Neural cell (in vitro differentiated cells): ENCODE data around the gene CBLB. TPM values are rescaled to one million over a fixed set of nuclear protein-coding genes. Genes with fewer than 3 reads are reported as not detected.

Experiments
- H2AFZ ChIP-seq: fragments of 200-600, 300-800 bp; sonication (generic), shearing (Covaris generic); 2 replicates; pipeline ENCODE4 v1.6.0; 2014; ENCODE audit warnings: low read depth, mild to moderate bottlenecking, antibody characterized with exemption, low read length, moderate library complexity
- H3F3A ChIP-seq: fragments of 200-600 bp; shearing (Covaris generic); 2 replicates; pipeline ENCODE4 v1.6.1; 2016; ENCODE audit warnings: mild to moderate bottlenecking, moderate library complexity, mixed read lengths, antibody characterized with exemption, low read length; ENCODE audit not compliant: insufficient read depth, poor library complexity, severe bottlenecking
- H3K27ac ChIP-seq: fragments of 200-600, 300-800 bp; sonication (generic), shearing (Covaris generic); 2 replicates; pipeline ENCODE4 v1.5.1; 2014; ENCODE audit warnings: mild to moderate bottlenecking, low read length, moderate library complexity
- H3K27me3 ChIP-seq: fragments of 300-800, 200-600 bp; sonication (generic), shearing (Covaris generic); 2 replicates; pipeline ENCODE4 v1.6.0; 2014; ENCODE audit warnings: mild to moderate bottlenecking, low read depth, low read length, moderate library complexity; ENCODE audit not compliant: insufficient read depth
- H3K36me3 ChIP-seq: fragments of 300-800, 200-600 bp; sonication (generic), shearing (Covaris generic); 2 replicates; pipeline ENCODE4 v1.5.1; 2014; ENCODE audit warnings: mild to moderate bottlenecking, antibody characterized with exemption, low read length, moderate library complexity; ENCODE audit not compliant: insufficient read depth
- H3K4me2 ChIP-seq: fragments of 300-800, 200-600 bp; sonication (generic), shearing (Covaris generic); 2 replicates; pipeline ENCODE4 v1.6.0; 2014; ENCODE audit warnings: mild to moderate bottlenecking, low read length
- H3K4me3 ChIP-seq: fragments of 300-800, 200-600 bp; sonication (generic), shearing (Covaris generic); 2 replicates; pipeline ENCODE4 v1.5.1; 2014; ENCODE audit warnings: mild to moderate bottlenecking, low read length, moderate library complexity
- H3K79me2 ChIP-seq: fragments of 200-600 bp; shearing (Covaris generic); replicated peaks from 2 replicates; pipeline ENCODE4 v1.6.0; 2014; ENCODE audit warnings: mild to moderate bottlenecking, low read length, moderate library complexity; ENCODE audit not compliant: insufficient read depth
- H3K9ac ChIP-seq: fragments of 300-800, 200-600 bp; sonication (generic), shearing (Covaris generic); 2 replicates; pipeline ENCODE4 v1.6.1; 2016; ENCODE audit warnings: mild to moderate bottlenecking, low read length, mixed read lengths
- H3K9me2 ChIP-seq: fragments of 200-600 bp; shearing (Covaris generic); 2 replicates; pipeline ENCODE4 v1.6.1; 2016; ENCODE audit warnings: mild to moderate bottlenecking, low read length, mixed read lengths; ENCODE audit not compliant: insufficient read depth
- H3K9me3 ChIP-seq: fragments of 200-600, 300-800 bp; sonication (generic), shearing (Covaris generic); 2 replicates; pipeline ENCODE4 v1.6.1; 2016; ENCODE audit warnings: mild to moderate bottlenecking, mixed run types, low read length, moderate library complexity, mixed read lengths
- H4K20me1 ChIP-seq: fragments of 200-600 bp; shearing (Covaris generic); 2 replicates; pipeline ENCODE4 v1.6.1; 2016; ENCODE audit warnings: mild to moderate bottlenecking, mixed run types; ENCODE audit not compliant: insufficient read depth
- EP300 ChIP-seq: fragments of 450-650 bp; conservative IDR thresholded peaks from 2 replicates; pipeline ENCODE4 v1.6.1; 2014; ENCODE audit warnings: antibody characterized with exemption, mild to moderate bottlenecking, moderate library complexity; ENCODE audit not compliant: poor library complexity, severe bottlenecking
- EZH2 ChIP-seq: fragments of 200-600, 300-800 bp; shearing (Covaris generic), sonication (generic); IDR thresholded peaks from 2 replicates; pipeline ENCODE4 v1.6.1; 2014; ENCODE audit warnings: antibody characterized with exemption, low read length, borderline replicate concordance, mild to moderate bottlenecking; ENCODE audit not compliant: insufficient read depth, poor library complexity, severe bottlenecking
- MXI1 ChIP-seq: fragments of 450-650 bp; conservative IDR thresholded peaks from 2 replicates; pipeline ENCODE4 v1.6.1; 2014; ENCODE audit warnings: antibody characterized with exemption, mild to moderate bottlenecking; ENCODE audit not compliant: poor library complexity, severe bottlenecking
- POLR2AphosphoS5 ChIP-seq: IDR thresholded peaks from 2 replicates; pipeline ENCODE4 v1.6.1; 2012
- RAD21 ChIP-seq: fragments of 450-650 bp; conservative IDR thresholded peaks from 2 replicates; pipeline ENCODE4 v1.6.1; 2014; ENCODE audit warnings: antibody characterized with exemption, mild to moderate bottlenecking, moderate library complexity
- SMC3 ChIP-seq: fragments of 450-650 bp; conservative IDR thresholded peaks from 2 replicates; pipeline ENCODE4 v1.6.1; 2014; ENCODE audit warnings: antibody characterized with exemption, mild to moderate bottlenecking, moderate library complexity; ENCODE audit not compliant: poor library complexity
- TAF1 ChIP-seq: IDR thresholded peaks from 2 replicates; pipeline ENCODE4 v1.6.1; 2012; ENCODE audit warnings: low read depth
- polyA plus RNA-seq: library from polyadenylated mRNA; depleted of rRNA; stranded (reverse); fragments of >200 nt; gene quantifications from 2 replicates; pipeline ENCODE4 v1.2.3, GENCODE V29; 2014
- TF ChIP-seq, protein P1 (sequence below): IDR thresholded peaks from 2 replicates; pipeline ENCODE4 v1.6.1; 2012; ENCODE audit warnings: borderline replicate concordance
- TF ChIP-seq, protein P2 (sequence below): fragments of 450-650 bp; IDR thresholded peaks from 2 replicates; pipeline ENCODE4 v1.5.1; 2014; ENCODE audit warnings: antibody characterized with exemption, mild to moderate bottlenecking, moderate library complexity; ENCODE audit not compliant: poor library complexity, severe bottlenecking

CBLB gene
- polyA plus RNA-seq, 1 donor from 2014 or later: 36.4 TPM

DNA sequence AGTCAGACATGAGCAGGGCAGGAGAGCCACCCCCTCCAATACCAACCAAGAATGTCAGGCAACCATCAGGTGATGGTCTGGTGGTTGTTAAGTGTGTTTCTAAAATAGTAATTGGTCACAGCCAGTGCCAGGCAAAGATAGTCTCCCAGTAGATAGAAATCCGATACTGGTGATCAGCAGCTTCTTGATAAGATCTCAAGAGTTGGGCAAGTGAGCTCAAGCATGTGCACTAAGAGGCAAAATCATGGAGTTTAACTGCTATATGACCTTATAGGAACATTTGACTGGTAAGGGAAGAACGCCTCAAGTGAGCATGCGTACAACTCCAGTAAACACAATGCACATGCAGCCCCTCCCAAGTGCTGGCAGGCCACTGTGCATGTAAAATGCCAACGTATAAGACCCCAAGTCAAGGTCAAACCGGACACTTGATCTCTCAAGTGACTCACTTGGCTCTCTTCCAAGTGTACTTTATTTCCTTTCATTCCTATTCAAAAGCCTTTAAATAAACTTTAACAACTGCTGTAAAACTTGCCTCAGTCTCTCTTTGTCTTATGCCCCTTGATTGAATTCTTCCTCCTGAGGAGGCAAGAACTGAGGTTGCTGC is 36.0 kb upstream of the CBLB start:
- no peaks in the 10 kb centered on the region for H3F3A ChIP-seq
- no peaks in the 10 kb centered on the region for H3K9me2 ChIP-seq
- no peak overlapping the region for H3K9ac ChIP-seq
- H3K4me2 ChIP-seq: no peak overlapping the region
- TF ChIP-seq POLR2AphosphoS5 (no peak), TAF1 (no peak), SMC3 (no peak), EP300 (no peak), MXI1 (no peak), EZH2 (no peak), RAD21 (no peak)
- TF ChIP-seq, protein P1, sequence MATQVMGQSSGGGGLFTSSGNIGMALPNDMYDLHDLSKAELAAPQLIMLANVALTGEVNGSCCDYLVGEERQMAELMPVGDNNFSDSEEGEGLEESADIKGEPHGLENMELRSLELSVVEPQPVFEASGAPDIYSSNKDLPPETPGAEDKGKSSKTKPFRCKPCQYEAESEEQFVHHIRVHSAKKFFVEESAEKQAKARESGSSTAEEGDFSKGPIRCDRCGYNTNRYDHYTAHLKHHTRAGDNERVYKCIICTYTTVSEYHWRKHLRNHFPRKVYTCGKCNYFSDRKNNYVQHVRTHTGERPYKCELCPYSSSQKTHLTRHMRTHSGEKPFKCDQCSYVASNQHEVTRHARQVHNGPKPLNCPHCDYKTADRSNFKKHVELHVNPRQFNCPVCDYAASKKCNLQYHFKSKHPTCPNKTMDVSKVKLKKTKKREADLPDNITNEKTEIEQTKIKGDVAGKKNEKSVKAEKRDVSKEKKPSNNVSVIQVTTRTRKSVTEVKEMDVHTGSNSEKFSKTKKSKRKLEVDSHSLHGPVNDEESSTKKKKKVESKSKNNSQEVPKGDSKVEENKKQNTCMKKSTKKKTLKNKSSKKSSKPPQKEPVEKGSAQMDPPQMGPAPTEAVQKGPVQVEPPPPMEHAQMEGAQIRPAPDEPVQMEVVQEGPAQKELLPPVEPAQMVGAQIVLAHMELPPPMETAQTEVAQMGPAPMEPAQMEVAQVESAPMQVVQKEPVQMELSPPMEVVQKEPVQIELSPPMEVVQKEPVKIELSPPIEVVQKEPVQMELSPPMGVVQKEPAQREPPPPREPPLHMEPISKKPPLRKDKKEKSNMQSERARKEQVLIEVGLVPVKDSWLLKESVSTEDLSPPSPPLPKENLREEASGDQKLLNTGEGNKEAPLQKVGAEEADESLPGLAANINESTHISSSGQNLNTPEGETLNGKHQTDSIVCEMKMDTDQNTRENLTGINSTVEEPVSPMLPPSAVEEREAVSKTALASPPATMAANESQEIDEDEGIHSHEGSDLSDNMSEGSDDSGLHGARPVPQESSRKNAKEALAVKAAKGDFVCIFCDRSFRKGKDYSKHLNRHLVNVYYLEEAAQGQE: no peak
- TF ChIP-seq, protein P2, sequence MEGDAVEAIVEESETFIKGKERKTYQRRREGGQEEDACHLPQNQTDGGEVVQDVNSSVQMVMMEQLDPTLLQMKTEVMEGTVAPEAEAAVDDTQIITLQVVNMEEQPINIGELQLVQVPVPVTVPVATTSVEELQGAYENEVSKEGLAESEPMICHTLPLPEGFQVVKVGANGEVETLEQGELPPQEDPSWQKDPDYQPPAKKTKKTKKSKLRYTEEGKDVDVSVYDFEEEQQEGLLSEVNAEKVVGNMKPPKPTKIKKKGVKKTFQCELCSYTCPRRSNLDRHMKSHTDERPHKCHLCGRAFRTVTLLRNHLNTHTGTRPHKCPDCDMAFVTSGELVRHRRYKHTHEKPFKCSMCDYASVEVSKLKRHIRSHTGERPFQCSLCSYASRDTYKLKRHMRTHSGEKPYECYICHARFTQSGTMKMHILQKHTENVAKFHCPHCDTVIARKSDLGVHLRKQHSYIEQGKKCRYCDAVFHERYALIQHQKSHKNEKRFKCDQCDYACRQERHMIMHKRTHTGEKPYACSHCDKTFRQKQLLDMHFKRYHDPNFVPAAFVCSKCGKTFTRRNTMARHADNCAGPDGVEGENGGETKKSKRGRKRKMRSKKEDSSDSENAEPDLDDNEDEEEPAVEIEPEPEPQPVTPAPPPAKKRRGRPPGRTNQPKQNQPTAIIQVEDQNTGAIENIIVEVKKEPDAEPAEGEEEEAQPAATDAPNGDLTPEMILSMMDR: no peak
- no peaks in the 10 kb centered on the region for H3K27me3 ChIP-seq
- no peak overlapping the region for H3K4me3 ChIP-seq
- H3K27ac ChIP-seq: no peak overlapping the region
- H3K36me3 ChIP-seq: no peaks in the 10 kb centered on the region
- H2AFZ ChIP-seq: no peak overlapping the region
- H4K20me1 ChIP-seq: no peaks in the 10 kb centered on the region
- H3K9me3 ChIP-seq: no peaks in the 10 kb centered on the region
- no peaks in the 10 kb centered on the region for H3K79me2 ChIP-seq

DNA sequence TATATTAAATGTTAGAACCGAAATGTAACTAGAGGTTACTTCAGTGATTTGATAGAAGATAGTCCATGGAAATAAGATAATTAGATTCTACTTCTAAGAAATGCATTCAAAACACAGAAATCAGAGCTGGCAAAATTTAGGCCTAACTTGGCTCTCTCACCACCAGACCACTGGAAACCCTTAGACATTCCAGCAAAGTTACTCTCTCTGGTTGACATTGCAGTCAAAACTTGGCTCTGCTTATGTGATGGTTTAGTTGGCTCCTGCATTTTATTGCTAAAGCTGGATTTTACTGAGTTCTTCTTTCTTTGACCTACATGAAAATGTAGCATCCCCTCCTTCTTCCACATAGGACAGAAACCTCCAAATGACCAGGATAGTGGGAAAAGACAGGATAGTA is 35.4 kb upstream of the CBLB start:
- H3K79me2 ChIP-seq: no peaks in the 10 kb centered on the region
- H3K4me2 ChIP-seq: no peak overlapping the region
- no peak overlapping the region for H3K9ac ChIP-seq
- no peaks in the 10 kb centered on the region for H4K20me1 ChIP-seq
- TF ChIP-seq POLR2AphosphoS5: no peak
- no peak for TF ChIP-seq TAF1
- TF ChIP-seq SMC3: no peak
- TF ChIP-seq, protein P2: no peak
- TF ChIP-seq EP300: no peak
- no peak for TF ChIP-seq EZH2
- no peak for TF ChIP-seq MXI1
- TF ChIP-seq, protein P1: no peak
- TF ChIP-seq RAD21: no peak
- no peak overlapping the region for H2AFZ ChIP-seq
- H3K9me3 ChIP-seq: no peaks in the 10 kb centered on the region
- no peaks in the 10 kb centered on the region for H3F3A ChIP-seq
- no peaks in the 10 kb centered on the region for H3K27me3 ChIP-seq
- no peaks in the 10 kb centered on the region for H3K36me3 ChIP-seq
- no peak overlapping the region for H3K4me3 ChIP-seq
- H3K9me2 ChIP-seq: no peaks in the 10 kb centered on the region
- H3K27ac ChIP-seq: no peak overlapping the region
